Measurements from ENCODE around the gene LMNA. TPM values are rescaled to one million over a fixed set of nuclear protein-coding genes. Genes with fewer than 3 reads are reported as not detected.

Gene LMNA
- polyA plus RNA-seq, 3 donors: 16.5 to 45.5 (median 24.7) TPM

GRCh38 chr1:156078728-156079127, 35.8 kb upstream of the LMNA start:
- Histone ChIP-seq H3K4me1 (ENCODE audit: control insufficient read depth in 1 of 2, insufficient read depth in 2 of 2, low read length in 2 of 2) (peaks cover 23 to 37% of the 10 kb centered on the region in 2 donors), H3K9me3 (replicated peaks in 1 of 2; ENCODE audit: control insufficient read depth in 1 of 2, insufficient read depth in 1 of 2, low read length in 2 of 2) (peaks cover 0 to 4% of the 10 kb centered on the region in 2 donors), H3K27ac (ENCODE audit: low read depth in 1 of 2, low read length in 2 of 2) (no peak overlapping the region), H3K4me2 (replicated peaks; ENCODE audit: extremely low read depth, low read length, poor library complexity, severe bottlenecking) (no peak overlapping the region), H3K4me3 (replicated peaks in 1 of 3; ENCODE audit: low read depth in 2 of 3, low read length in 3 of 3) (no peak overlapping the region), H4K20me1 (ENCODE audit: insufficient read depth, low read length) (no peaks in the 10 kb centered on the region), H3K36me3 (replicated peaks in 1 of 2; ENCODE audit: control insufficient read depth in 1 of 2, insufficient read depth in 2 of 2, low read length in 2 of 2) (no peaks in the 10 kb centered on the region), H3K9ac (ENCODE audit: insufficient read depth, low read length, poor library complexity, severe bottlenecking) (no peak overlapping the region), H3K27me3 (ENCODE audit: control insufficient read depth in 2 of 2, insufficient read depth in 2 of 2, low read length in 2 of 2) (peaks cover 34 to 88% of the 10 kb centered on the region in 2 donors), H2AFZ (ENCODE audit: insufficient read depth, low read depth, low read length, poor library complexity, severe bottlenecking) (no peak overlapping the region), H3K79me2 (ENCODE audit: insufficient read depth, low read length) (no peaks in the 10 kb centered on the region)
- TF ChIP-seq CTCF (IDR thresholded peaks at IDR 0.05): no peak
- H3K9me3 Mint-ChIP-seq: peaks cover 0 to 20% (median 4%) of the 10 kb centered on the region in 7 donors
- H3K27ac Mint-ChIP-seq: no peak overlapping the region
- H3K36me3 Mint-ChIP-seq: peaks cover 4% of the 10 kb centered on the region in 2 donors
- H3K27me3 Mint-ChIP-seq (ENCODE audit: low read depth in 3 of 3): peaks cover 76 to 91% (median 83%) of the 10 kb centered on the region in 3 donors
- DNase-seq: no peak
- intact Hi-C loops (cut with micrococcal nuclease): loop anchor here in 1 of 2 donors (10.0 kb wide), 1 partner anchor 236 kb away; no protein-coding TSS in a partner anchor
- H3K4me3 Mint-ChIP-seq: peak overlapping the region in 1 of 2 donors; percentile 72
- peaks cover 28% of the 10 kb centered on the region for H3K4me1 Mint-ChIP-seq
- 100% methylated on average over 2 of the region's 5 CpGs for WGBS (ENCODE audit: insufficient coverage)

DNA sequence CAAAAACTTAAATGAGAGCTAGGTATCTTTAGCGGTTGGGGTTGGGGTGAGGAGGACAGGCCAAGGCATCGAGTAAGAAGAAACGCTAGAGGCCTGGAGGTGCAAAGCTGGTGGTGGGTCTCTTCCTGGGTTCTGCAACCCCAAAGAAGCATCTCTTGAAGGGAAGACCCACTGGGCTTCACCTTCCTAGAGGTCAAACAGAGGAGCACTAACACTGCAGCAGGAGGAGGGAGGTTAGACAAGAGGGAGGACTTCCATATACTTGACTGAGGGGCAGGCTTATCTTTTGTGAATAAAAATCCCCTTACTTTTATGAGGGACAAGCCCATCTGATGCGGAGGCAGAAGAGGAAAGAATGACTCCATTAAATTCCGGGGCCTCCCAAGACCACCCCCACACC, 34.7 kb upstream of the LMNA start:
- H3K27ac Mint-ChIP-seq: no peak overlapping the region

More for the DNA sequence above, 34.7 kb upstream of the LMNA start:
- DNase-seq: no peak
- Histone ChIP-seq H3K4me3 (replicated peaks in 1 of 3; ENCODE audit: low read depth in 2 of 3, low read length in 3 of 3) (no peak overlapping the region), H3K4me2 (replicated peaks; ENCODE audit: extremely low read depth, low read length, poor library complexity, severe bottlenecking) (no peak overlapping the region), H3K9me3 (replicated peaks in 1 of 2; ENCODE audit: control insufficient read depth in 1 of 2, insufficient read depth in 1 of 2, low read length in 2 of 2) (peaks cover 0 to 4% of the 10 kb centered on the region in 2 donors), H2AFZ (ENCODE audit: insufficient read depth, low read depth, low read length, poor library complexity, severe bottlenecking) (no peak overlapping the region), H3K4me1 (ENCODE audit: control insufficient read depth in 1 of 2, insufficient read depth in 2 of 2, low read length in 2 of 2) (peaks cover 23 to 37% of the 10 kb centered on the region in 2 donors), H4K20me1 (ENCODE audit: insufficient read depth, low read length) (no peaks in the 10 kb centered on the region), H3K36me3 (replicated peaks in 1 of 2; ENCODE audit: control insufficient read depth in 1 of 2, insufficient read depth in 2 of 2, low read length in 2 of 2) (no peaks in the 10 kb centered on the region), H3K79me2 (ENCODE audit: insufficient read depth, low read length) (no peaks in the 10 kb centered on the region), H3K27ac (ENCODE audit: low read depth in 1 of 2, low read length in 2 of 2) (no peak overlapping the region), H3K9ac (ENCODE audit: insufficient read depth, low read length, poor library complexity, severe bottlenecking) (no peak overlapping the region), H3K27me3 (ENCODE audit: control insufficient read depth in 2 of 2, insufficient read depth in 2 of 2, low read length in 2 of 2) (peaks cover 42 to 95% of the 10 kb centered on the region in 2 donors)
- intact Hi-C loops (cut with micrococcal nuclease): loop anchor here in 1 of 2 donors (10.0 kb wide), 1 partner anchor 235 kb away; no protein-coding TSS in a partner anchor
- H3K9me3 Mint-ChIP-seq: peaks cover 0 to 20% (median 4%) of the 10 kb centered on the region in 7 donors
- no peak for TF ChIP-seq CTCF (IDR thresholded peaks at IDR 0.05)
- H3K36me3 Mint-ChIP-seq: peaks cover 7 to 8% of the 10 kb centered on the region in 2 donors
- 100% methylated on average over 4 of the region's 5 CpGs for WGBS (ENCODE audit: insufficient coverage)
- H3K4me3 Mint-ChIP-seq: peak overlapping the region in 1 of 2 donors; percentile 5
- H3K4me1 Mint-ChIP-seq: peaks cover 32% of the 10 kb centered on the region
- H3K27me3 Mint-ChIP-seq (ENCODE audit: low read depth in 3 of 3): peaks cover 81 to 99% (median 88%) of the 10 kb centered on the region in 3 donors

Data from CD14-positive monocyte (primary cell).